ENCODE measurements around the gene LAP3. TPM values are rescaled to one million over a fixed set of nuclear protein-coding genes. Genes with fewer than 3 reads are reported as not detected.

LAP3 gene
- polyA plus RNA-seq, 10 donors, result 44.9 to 51.0 (median 48.0) TPM

Other genes starting within 250 kb of the LAP3 start
- 100 to 1,000 TPM in 3 of 10 donors, 10 to 100 TPM in 7; 54.5 to 109 (median 90.2) TPM for gene QDPR, start 65.1 kb upstream of the LAP3 start, polyA plus RNA-seq (ENCODE audit: insufficient read length in 10 of 10)
- not detected for gene CLRN2, start 62.0 kb upstream of the LAP3 start, polyA plus RNA-seq (ENCODE audit: insufficient read length in 10 of 10)
- 10 to 100 TPM; 24.7 to 37.3 (median 28.2) TPM for gene MED28, start 37.4 kb downstream of the LAP3 start, polyA plus RNA-seq (ENCODE audit: insufficient read length in 10 of 10)
- 1 to 10 TPM; 1.3 to 6.6 (median 2.8) TPM for gene FAM184B, start 204.4 kb downstream of the LAP3 start, polyA plus RNA-seq (ENCODE audit: insufficient read length in 10 of 10)
- 10 to 100 TPM; 21.0 to 38.5 (median 29.2) TPM for gene DCAF16, start 233.6 kb downstream of the LAP3 start, polyA plus RNA-seq (ENCODE audit: insufficient read length in 10 of 10)
- 10 to 100 TPM; 10.1 to 21.6 (median 14.2) TPM for gene NCAPG, start 233.8 kb downstream of the LAP3 start, polyA plus RNA-seq (ENCODE audit: insufficient read length in 10 of 10)